HepG2 (cell line): ENCODE measurements around the gene AHCY. TPM values are rescaled to one million over a fixed set of nuclear protein-coding genes. Genes with fewer than 3 reads are reported as not detected.
A peak's percentile ranks its signal among the peaks of the same experiment; 100 is the strongest.

Experiments
- AKNA ChIP-seq: sonication (generic); formaldehyde crosslinking; IDR thresholded peaks from 2 replicates; pipeline ENCODE4 v1.4.0; 2020; ENCODE audit warnings: missing genetic modification reagents, borderline replicate concordance
- CCAR2 ChIP-seq: fragments of 200-400 bp; formaldehyde crosslinking; optimal IDR thresholded peaks from 2 replicates; pipeline ENCODE3; 2018; ENCODE audit warnings: low read depth, mild to moderate bottlenecking, low read length, moderate library complexity
- DMAP1 ChIP-seq: IDR thresholded peaks from 2 replicates; pipeline ENCODE4 v1.6.1; 2016
- GABPB1 ChIP-seq: IDR thresholded peaks from 2 replicates; pipeline ENCODE4 v1.6.1; 2016; ENCODE audit warnings: mild to moderate bottlenecking, missing genetic modification reagents, moderate library complexity, missing compliant biosample characterization
- HMG20B ChIP-seq: conservative IDR thresholded peaks from 2 replicates; pipeline ENCODE4 v1.6.1; 2016; ENCODE audit warnings: missing genetic modification reagents, missing compliant biosample characterization
- MBNL3 ChIP-seq: fragments of 250-450 bp; sonication (Bioruptor Pico); conservative IDR thresholded peaks from 2 replicates; pipeline ENCODE4 v1.8.0; 2022; ENCODE audit warnings: mild to moderate bottlenecking, inconsistent platforms
- RAD51 ChIP-seq: fragments of 450-650 bp; IDR thresholded peaks from 2 replicates; pipeline ENCODE4 v1.6.1; 2016; ENCODE audit warnings: borderline replicate concordance
- TBX3 ChIP-seq: fragments of 450-650 bp; IDR thresholded peaks from 2 replicates; pipeline ENCODE4 v1.6.1; 2017; ENCODE audit warnings: antibody characterized with exemption, mild to moderate bottlenecking, inconsistent platforms, borderline replicate concordance
- ZHX1 ChIP-seq: sonication (generic); formaldehyde crosslinking; IDR thresholded peaks from 2 replicates; pipeline ENCODE4 v1.8.1; 2022; ENCODE audit warnings: low read depth, mild to moderate bottlenecking, missing genetic modification reagents
- ZNF33B ChIP-seq: sonication (generic); formaldehyde crosslinking; IDR thresholded peaks from 2 replicates; pipeline ENCODE4 v1.5.1; 2020; ENCODE audit warnings: mild to moderate bottlenecking, missing genetic modification reagents
- ZNF563 ChIP-seq: sonication (generic); formaldehyde crosslinking; IDR thresholded peaks from 2 replicates; pipeline ENCODE4 v1.8.0; 2022; ENCODE audit warnings: mild to moderate bottlenecking, moderate library complexity, missing genetic modification reagents
- ZNF564 ChIP-seq: sonication (generic); formaldehyde crosslinking; IDR thresholded peaks from 2 replicates; pipeline ENCODE4 v1.8.1; 2023; ENCODE audit warnings: mild to moderate bottlenecking, missing genetic modification reagents
- ZNF646 ChIP-seq: sonication (generic); formaldehyde crosslinking; IDR thresholded peaks from 2 replicates; pipeline ENCODE4 v1.9.0; 2021; ENCODE audit warnings: mild to moderate bottlenecking, missing genetic modification reagents
- ZNF883 ChIP-seq: sonication (generic); formaldehyde crosslinking; IDR thresholded peaks from 2 replicates; pipeline ENCODE4 v1.5.1; 2020; ENCODE audit warnings: mild to moderate bottlenecking, missing genetic modification reagents; ENCODE audit errors: not compliant biosample characterization
- polyA plus RNA-seq, 8 experiments: library from polyadenylated mRNA; depleted of rRNA in 3 of 8; stranded (reverse) in 7 of 8; unstranded in 1 of 8; fragments of >200 nt; fragmentation: Illumina TruSeq in 4 of 8; extraction: Trizol in 4 of 8; gene quantifications; 2 replicates each; pipeline versions ENCODE4 v1.2.1 to v1.2.3, GENCODE V29; 2011 to 2016; ENCODE audit warnings: low read depth in 4 of 8, missing spikeins in 1 of 8, mixed read lengths in 1 of 8; ENCODE audit not compliant: insufficient read depth in 1 of 8
- total RNA-seq, 5 experiments: library from RNA; depleted of rRNA; stranded (reverse); fragments of >200 nt; fragmentation: Illumina TruSeq; extraction: Trizol; gene quantifications; 2 replicates each; pipeline ENCODE4 v1.2.3, GENCODE V29; 2016; ENCODE audit warnings: low read depth in 1 of 5

Gene AHCY
- total and polyA plus RNA-seq, 2 of the 13 experiments (the other 11 are each of a cell fraction or from before 2014, with no cell fraction given), result 407 to 419 TPM

- TF ChIP-seq ZNF883 (CRISPR knock-in tag) (peak; percentile 21), RAD51 (no peak), ZNF564 (peak; percentile 81; the same call in 1 of the 2 replicates), ZNF33B (CRISPR knock-in tag) (no peak), CCAR2 (no peak), ZNF646 (CRISPR knock-in tag) (no peak), AKNA (no peak), HMG20B (CRISPR knock-in tag) (peak; percentile 94; the same call in 1 of the 2 replicates), TBX3 (peak; percentile 42; the same call in 1 of the 2 replicates), MBNL3 (CRISPR knock-in tag) (no peak), DMAP1 (peak; percentile 77), ZHX1 (no peak; the same call in none of the 2 replicates), ZNF563 (CRISPR knock-in tag) (no peak), GABPB1 (CRISPR knock-in tag) (peak; percentile 70)
Measured at GRCh38 chr20:34311118-34312023, 8.2 kb upstream of the AHCY start (continued).
